ENCODE data around the gene TSPAN14. TPM values are rescaled to one million over a fixed set of nuclear protein-coding genes. Genes with fewer than 3 reads are reported as not detected.

Gene TSPAN14, protein sequence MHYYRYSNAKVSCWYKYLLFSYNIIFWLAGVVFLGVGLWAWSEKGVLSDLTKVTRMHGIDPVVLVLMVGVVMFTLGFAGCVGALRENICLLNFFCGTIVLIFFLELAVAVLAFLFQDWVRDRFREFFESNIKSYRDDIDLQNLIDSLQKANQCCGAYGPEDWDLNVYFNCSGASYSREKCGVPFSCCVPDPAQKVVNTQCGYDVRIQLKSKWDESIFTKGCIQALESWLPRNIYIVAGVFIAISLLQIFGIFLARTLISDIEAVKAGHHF
- 100 to 1,000 TPM in 1 of 2 experiments, 10 to 100 TPM in 1; 98.8 to 112 TPM for total RNA-seq

DNA sequence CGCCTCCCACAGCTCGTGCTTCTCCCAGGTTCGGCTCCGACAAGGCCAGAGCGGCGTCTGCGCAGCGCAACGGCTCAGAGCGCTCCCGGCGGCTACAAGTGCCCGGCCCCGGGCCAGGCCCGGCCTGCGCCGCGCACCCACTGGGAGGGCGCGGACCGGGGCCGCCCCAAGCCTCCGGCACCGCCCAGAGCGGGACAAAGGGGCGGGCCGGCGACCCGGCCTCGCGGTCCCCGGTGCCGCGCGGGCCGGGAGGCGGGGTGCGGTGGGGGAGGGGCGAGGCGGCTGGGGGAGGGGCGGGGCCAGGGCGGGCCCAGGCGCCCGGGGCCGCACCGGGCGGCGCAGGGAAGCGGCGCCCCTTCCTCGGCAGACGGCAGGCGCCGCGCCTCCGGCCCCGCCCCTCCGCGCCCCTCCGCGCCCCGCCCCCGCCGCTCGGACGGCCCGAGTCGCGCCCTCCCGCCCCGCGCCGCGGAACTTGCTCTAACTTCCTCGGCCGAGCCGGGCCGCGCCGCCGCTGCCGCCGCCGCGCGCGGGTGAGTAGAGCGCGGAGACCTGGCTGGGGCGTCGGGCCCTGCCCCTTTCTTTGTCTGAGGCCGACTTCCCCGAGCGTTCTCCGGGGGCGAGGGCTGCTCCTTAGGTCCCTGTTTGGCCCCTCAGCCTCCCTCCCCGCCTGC lies at the start of gene TSPAN14:
TSS of gene TSPAN14 (plus strand) at position 469 of the 671 bp plus-strand sequence. CDS start 34,924 bp downstream, outside the sequence.
- DNase-seq (peak; percentile 84), ATAC-seq (ENCODE audit: low read depth) (peak; percentile 73)
- peak within 1 kb of the TSS; percentile 99 for H3K4me3 Mint-ChIP-seq
- peaks cover 17% of the 10 kb centered on the region for H3K36me3 Mint-ChIP-seq
- H3K27ac Mint-ChIP-seq = peak within 1 kb of the TSS; percentile 92
- no peaks in the 10 kb centered on the region for H3K9me3 Mint-ChIP-seq
- H3K27me3 Mint-ChIP-seq = no peaks in the 10 kb centered on the region
- POLR2A ChIA-PET = interaction anchor here (0.8 to 2.5 kb wide), 6 partner anchors 10 to 50 kb away, joined by 3 to 10 read pairs (median 6); no protein-coding TSS in a partner anchor
- H3K4me1 Mint-ChIP-seq = peaks cover 28% of the 10 kb centered on the region

DNA sequence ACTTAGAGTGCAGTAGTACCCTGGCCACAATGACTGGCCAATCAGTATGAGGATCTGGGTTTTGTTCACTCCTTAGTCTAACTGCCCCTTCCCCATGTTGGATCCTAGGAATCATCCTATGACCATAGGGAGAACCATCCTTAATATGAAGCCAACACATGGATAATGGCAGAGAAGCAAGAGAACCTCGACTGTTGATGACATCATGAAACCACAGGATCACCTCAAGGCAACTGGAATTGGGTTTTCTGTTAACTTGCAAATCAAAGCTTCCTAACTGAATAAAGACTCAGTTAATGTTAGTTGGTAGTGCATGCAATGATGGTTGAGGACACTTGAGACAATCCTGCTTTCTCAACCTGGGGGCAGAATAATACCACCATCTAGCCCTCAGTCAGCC lies 49.1 kb upstream of the TSPAN14 start:
- H3K4me3 Mint-ChIP-seq = no peak overlapping the region
- DNase-seq (no peak), ATAC-seq (ENCODE audit: low read depth) (no peak)
- POLR2A ChIA-PET = no interaction called here
- H3K36me3 Mint-ChIP-seq = no peaks in the 10 kb centered on the region
- H3K27ac Mint-ChIP-seq = no peak overlapping the region
- H3K4me1 Mint-ChIP-seq = peaks cover 11% of the 10 kb centered on the region
- no peaks in the 10 kb centered on the region for H3K9me3 Mint-ChIP-seq
- peaks cover 19% of the 10 kb centered on the region for H3K27me3 Mint-ChIP-seq

DNA sequence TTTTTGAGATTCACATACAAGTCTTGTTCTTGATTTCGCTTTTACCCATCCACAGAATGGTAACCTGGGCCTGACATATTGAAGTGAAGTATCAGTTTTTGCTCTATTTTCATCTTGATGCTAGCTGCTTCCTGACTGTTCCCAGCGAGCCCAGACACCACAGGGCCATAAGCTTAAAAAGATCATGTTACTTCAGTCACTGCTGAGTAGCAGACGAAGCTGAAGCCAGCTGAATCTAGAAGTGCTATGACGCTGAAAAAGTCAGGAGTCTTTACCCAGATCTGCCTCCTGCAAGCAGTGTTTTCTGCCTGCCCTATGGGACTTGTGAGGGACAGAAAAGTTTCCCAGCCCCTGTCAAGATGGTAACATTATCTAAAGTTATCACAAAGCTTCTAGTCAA lies 48.5 kb upstream of the TSPAN14 start:
- ATAC-seq (ENCODE audit: low read depth) (no peak), DNase-seq (no peak)
- H3K36me3 Mint-ChIP-seq = no peaks in the 10 kb centered on the region
- H3K4me3 Mint-ChIP-seq = no peak overlapping the region
- H3K9me3 Mint-ChIP-seq = no peaks in the 10 kb centered on the region
- no peak overlapping the region for H3K27ac Mint-ChIP-seq
- peaks cover 11% of the 10 kb centered on the region for H3K4me1 Mint-ChIP-seq
- POLR2A ChIA-PET = no interaction called here
- H3K27me3 Mint-ChIP-seq = peaks cover 19% of the 10 kb centered on the region

DNA sequence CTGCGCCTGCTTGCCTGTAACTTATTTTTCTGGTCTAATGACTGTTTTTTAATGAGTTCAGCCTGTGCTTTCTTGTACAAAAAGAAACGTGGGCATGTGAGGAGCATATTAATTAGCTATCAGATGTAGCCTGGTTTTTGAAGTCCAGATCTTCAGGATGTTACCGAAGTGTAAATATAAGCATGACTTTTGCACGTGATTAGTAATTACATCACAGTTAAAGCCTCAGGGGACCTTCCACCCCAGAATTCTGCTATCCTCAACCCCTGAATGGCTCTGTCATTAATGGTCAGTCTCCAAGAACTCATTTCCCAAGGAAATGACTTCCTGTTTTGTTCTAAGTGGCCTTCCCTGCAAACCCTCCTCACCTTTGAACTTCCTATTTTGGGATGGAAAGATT lies 47.9 kb upstream of the TSPAN14 start:
- peaks cover 11% of the 10 kb centered on the region for H3K4me1 Mint-ChIP-seq

DNA sequence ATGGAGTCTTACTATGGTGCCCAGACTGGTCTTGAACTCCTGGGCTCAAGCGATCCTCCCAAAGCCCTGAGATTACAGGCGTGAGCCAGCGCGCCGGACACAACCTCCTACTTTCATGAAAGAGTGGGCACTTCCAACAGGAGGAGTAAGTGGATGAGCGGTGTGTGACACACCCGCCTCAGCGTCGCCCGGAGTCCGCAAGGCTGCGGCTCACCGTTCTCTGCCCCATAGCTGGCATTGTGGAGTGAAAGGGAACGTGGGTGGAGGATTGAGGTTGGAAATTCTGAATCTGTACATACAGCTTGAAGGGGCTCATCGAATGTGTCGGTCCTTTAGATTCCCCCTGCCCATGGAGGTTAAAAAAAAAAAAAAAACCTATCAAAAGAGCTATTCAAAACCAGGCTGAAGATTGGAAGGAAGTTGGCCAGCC lies 46.3 kb upstream of the TSPAN14 start:
- H3K9me3 Mint-ChIP-seq = no peaks in the 10 kb centered on the region
- ATAC-seq (ENCODE audit: low read depth) (peak; percentile 24), DNase-seq (peak; percentile 36)
- H3K36me3 Mint-ChIP-seq = no peaks in the 10 kb centered on the region
- H3K4me1 Mint-ChIP-seq = peaks cover 20% of the 10 kb centered on the region
- H3K27ac Mint-ChIP-seq = peak overlapping the region; percentile 18
- peaks cover 19% of the 10 kb centered on the region for H3K27me3 Mint-ChIP-seq
- POLR2A ChIA-PET = interaction anchor here (0.7 to 1.4 kb wide), 7 partner anchors 11 to 149 kb away, joined by 3 to 7 read pairs (median 3); no protein-coding TSS in a partner anchor
- peak overlapping the region; percentile 84 for H3K4me3 Mint-ChIP-seq

More for the DNA sequence above, 47.9 kb upstream of the TSPAN14 start:
- no peak for DNase-seq
- Mint-ChIP-seq H3K27ac (no peak overlapping the region), H3K27me3 (peaks cover 19% of the 10 kb centered on the region), H3K36me3 (no peaks in the 10 kb centered on the region), H3K9me3 (no peaks in the 10 kb centered on the region), H3K4me3 (no peak overlapping the region)
- POLR2A ChIA-PET = no interaction called here
- no peak for ATAC-seq (ENCODE audit: low read depth)

DNA sequence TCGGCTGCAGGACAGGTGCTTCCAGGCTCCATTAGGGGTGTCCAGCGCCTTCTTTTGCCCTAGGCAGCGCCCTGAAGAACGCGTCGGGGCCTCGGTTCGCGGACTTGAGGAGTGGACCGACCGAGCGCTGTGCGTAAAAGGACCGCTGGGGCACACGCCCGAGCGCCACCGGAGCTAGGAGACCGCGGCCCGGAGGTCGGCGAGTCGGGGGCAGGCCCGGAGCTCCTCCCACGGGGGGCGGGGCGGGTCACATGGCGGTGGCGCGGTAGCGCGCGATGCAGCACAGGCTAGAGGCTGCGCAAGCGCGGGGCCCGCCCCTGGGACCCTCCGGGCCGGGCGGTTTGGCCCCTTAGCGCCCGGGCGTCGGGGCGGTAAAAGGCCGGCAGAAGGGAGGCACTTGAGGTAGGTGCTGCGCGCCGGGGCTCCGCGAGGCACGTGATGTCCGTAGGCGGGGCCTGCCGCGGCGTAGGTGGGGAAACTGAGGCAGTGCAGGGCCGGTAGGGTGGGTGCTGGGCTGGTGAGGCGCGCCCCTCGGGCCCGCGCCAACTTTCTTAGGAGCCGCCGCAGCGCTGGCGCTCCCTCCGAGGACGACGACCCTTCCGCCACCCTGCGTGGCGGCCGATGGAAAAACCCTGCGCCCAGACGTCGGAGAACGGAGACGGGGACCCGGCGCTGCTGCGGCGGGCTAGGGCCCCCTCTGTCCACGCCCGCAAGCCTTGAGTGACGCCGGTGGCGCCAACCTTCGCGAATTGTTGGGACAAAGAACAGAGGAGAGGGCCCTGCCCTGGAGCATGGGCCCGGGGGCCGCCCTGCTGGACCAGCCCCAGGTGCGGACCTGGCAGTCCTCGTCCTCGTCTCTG lies 45.6 kb upstream of the TSPAN14 start, which contains the start of gene PRXL2A:
TSS of gene PRXL2A (plus strand) at position 310 of the 860 bp plus-strand sequence. CDS start 11,917 bp downstream, outside the sequence.
- Mint-ChIP-seq H3K36me3 (no peaks in the 10 kb centered on the region), H3K27ac (peak within 1 kb of the TSS; percentile 18), H3K27me3 (peaks cover 19% of the 10 kb centered on the region), H3K4me1 (peaks cover 25% of the 10 kb centered on the region), H3K9me3 (no peaks in the 10 kb centered on the region), H3K4me3 (peak within 1 kb of the TSS; percentile 84)
- ATAC-seq (ENCODE audit: low read depth) (peak; percentile 97), DNase-seq (peak; percentile 91)
- POLR2A ChIA-PET = interaction anchor here (0.7 to 1.4 kb wide), 7 partner anchors 10 to 149 kb away, joined by 3 to 7 read pairs (median 3); no protein-coding TSS in a partner anchor

DNA sequence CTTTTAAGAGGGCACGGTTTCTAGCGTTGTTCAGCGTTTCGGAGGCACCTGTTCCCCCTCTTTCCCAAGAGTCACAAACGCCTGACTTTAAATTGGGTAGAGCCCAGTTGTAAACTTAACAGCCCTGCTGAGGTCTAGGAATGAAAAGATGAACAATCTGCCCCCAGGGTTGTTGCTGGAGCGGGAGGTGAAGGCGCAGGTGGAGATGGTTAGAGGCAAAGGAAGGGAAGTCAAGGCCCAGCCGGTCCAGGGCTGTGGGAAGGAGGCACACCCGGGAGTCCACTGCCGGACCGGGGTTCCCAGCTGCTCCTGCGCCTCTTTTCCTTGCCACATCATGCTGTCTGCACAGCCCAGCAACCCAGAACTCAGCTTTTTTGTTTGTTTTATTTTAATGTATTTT lies 45.0 kb upstream of the TSPAN14 start:
- DNase-seq (no peak), ATAC-seq (ENCODE audit: low read depth) (no peak)
- Mint-ChIP-seq H3K36me3 (no peaks in the 10 kb centered on the region), H3K4me1 (peaks cover 25% of the 10 kb centered on the region), H3K27me3 (peaks cover 19% of the 10 kb centered on the region), H3K27ac (no peak overlapping the region), H3K9me3 (no peaks in the 10 kb centered on the region), H3K4me3 (peak overlapping the region; percentile 84)
- POLR2A ChIA-PET = no interaction called here

DNA sequence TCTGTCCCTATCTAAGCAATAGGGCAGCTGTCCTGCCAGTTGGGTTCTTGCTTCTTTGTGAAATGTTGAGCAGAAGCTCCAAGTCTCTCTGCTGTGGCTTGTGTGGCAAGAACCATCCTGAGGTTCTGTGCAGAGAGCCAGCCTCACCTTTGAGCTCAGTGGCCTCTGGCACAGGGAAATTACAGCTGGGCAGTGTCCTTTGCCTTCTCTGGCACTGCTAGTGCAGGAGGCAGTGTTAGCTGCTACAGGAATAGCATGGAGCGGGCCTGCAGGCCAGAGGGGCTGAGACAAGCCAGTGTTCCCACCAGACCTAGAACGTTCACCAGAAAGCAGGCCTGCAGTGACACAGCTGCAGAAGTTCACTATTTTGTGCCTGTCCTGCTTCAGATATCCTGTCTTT lies 44.0 kb upstream of the TSPAN14 start:
- DNase-seq (no peak), ATAC-seq (ENCODE audit: low read depth) (no peak)
- Mint-ChIP-seq H3K4me1 (peaks cover 25% of the 10 kb centered on the region), H3K27ac (no peak overlapping the region), H3K4me3 (no peak overlapping the region), H3K27me3 (peaks cover 17% of the 10 kb centered on the region), H3K36me3 (no peaks in the 10 kb centered on the region), H3K9me3 (no peaks in the 10 kb centered on the region)
- POLR2A ChIA-PET = no interaction called here

DNA sequence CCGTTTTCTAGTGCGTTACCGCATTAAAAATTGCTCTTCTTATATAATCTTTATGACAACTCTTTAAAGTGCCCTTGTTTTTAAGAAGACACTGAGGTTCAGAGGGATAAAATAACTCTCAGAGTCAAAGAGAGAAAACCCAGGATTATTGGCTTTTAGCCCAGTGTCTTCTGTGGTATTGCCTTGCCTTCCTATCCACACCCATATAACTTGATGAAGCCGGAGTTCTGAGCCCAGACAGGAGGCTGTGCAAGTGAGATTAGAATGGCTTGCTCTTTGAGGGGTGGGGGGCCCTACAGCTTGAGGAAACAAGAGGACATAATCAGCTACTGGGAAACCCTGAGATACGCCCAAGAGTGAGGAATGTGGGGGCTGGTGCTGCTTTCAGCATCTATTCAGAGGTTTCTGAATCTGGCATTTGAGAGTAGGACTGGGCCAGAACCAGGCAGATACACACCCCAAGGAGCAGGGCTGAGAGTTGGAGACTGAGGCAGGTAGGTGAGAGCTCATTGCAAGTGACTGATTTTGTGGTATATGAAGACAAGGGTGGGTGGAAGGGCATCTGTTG lies 43.4 kb upstream of the TSPAN14 start:
- POLR2A ChIA-PET = no interaction called here
- Mint-ChIP-seq H3K4me3 (no peak overlapping the region), H3K27ac (no peak overlapping the region), H3K36me3 (no peaks in the 10 kb centered on the region), H3K4me1 (peaks cover 27% of the 10 kb centered on the region), H3K27me3 (peaks cover 17% of the 10 kb centered on the region), H3K9me3 (no peaks in the 10 kb centered on the region)
- ATAC-seq (ENCODE audit: low read depth) (no peak), DNase-seq (no peak)

DNA sequence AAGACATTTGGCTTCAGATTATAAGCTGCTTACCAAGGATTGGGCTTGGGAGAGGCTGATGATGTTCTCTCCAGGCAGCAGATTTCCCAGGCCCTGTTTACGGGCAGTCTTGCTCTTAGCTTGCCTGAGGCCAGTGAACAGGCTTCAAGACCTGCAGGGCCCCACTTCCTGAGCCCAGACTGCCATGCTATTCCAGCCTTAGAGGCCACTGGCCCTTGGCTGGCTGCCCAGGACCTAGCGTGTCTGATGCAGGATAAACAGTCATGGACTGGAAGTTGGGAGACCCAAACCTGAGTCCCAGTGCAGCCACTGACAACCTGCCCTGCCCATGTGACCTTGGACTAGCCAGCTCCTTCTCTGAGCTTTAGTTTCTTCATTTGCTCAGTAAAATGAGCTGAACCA lies 42.8 kb upstream of the TSPAN14 start:
- POLR2A ChIA-PET = no interaction called here
- no peak overlapping the region for H3K27ac Mint-ChIP-seq
- H3K9me3 Mint-ChIP-seq = no peaks in the 10 kb centered on the region
- DNase-seq = no peak
- no peak overlapping the region for H3K4me3 Mint-ChIP-seq
- no peaks in the 10 kb centered on the region for H3K36me3 Mint-ChIP-seq
- no peak for ATAC-seq (ENCODE audit: low read depth)
- H3K4me1 Mint-ChIP-seq = peaks cover 27% of the 10 kb centered on the region
- H3K27me3 Mint-ChIP-seq = peaks cover 14% of the 10 kb centered on the region

DNA sequence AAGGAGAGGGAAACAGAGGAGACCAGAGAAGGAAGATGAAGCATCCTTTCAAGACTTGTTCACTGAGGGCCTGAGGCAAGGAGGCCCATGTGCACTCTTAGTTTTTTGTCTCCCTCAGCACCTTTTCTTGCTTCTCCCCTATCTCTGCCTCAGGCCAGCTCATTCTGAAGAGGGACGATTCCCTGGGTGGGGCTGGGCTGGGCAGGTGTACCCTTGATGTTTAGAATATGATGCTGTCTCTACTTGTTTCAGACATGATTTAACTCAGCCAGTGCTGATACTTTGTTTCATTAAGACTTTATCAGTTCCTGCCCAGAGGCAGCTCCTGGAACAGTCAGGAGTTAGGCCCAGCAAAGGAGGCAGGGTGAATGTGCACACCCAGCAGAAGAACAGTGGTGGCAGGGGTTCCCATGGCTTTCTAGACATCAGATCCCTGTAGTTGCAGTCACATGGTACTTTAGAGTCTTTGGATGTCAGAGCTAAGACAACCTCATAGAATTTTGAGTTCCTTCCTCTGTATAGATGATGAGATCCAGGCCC lies 42.4 kb upstream of the TSPAN14 start:
- Mint-ChIP-seq H3K36me3 (no peaks in the 10 kb centered on the region), H3K27me3 (peaks cover 10% of the 10 kb centered on the region), H3K27ac (peak overlapping the region; percentile 5), H3K4me1 (peaks cover 27% of the 10 kb centered on the region), H3K4me3 (no peak overlapping the region), H3K9me3 (no peaks in the 10 kb centered on the region)
- POLR2A ChIA-PET = no interaction called here
- no peak for ATAC-seq (ENCODE audit: low read depth)
- DNase-seq = no peak

DNA sequence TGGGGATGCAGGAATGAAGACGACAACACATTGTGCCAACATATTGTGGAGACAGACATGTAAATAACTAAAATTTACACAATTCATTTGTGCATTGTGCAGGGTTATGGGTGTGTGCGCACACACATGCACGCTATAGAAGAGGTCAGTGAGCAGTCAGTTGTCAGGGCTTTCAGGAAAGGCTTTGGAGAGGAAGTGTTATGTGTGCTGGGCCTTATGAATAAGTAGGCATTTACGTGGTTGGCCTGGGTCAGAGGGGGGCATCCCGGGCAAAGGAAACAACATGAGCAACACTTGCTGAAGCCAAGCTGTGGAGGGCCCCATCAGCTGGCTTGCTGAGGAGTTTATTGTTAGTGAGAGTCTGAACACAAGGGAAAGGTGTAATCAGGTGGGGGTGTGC lies 41.6 kb upstream of the TSPAN14 start:
- Mint-ChIP-seq H3K4me3 (no peak overlapping the region), H3K27ac (no peak overlapping the region), H3K9me3 (no peaks in the 10 kb centered on the region), H3K4me1 (peaks cover 26% of the 10 kb centered on the region), H3K36me3 (no peaks in the 10 kb centered on the region), H3K27me3 (peaks cover 5% of the 10 kb centered on the region)
- ATAC-seq (ENCODE audit: low read depth) (no peak), DNase-seq (no peak)
- POLR2A ChIA-PET = no interaction called here
